ENCODE data around the gene TMEM31.
"Not testable (repeated sequence)": the region's sequence is repeated elsewhere in the genome, so short reads cannot be mapped to it uniquely, and the experiment has no call there.

The TMEM31 gene

DNA sequence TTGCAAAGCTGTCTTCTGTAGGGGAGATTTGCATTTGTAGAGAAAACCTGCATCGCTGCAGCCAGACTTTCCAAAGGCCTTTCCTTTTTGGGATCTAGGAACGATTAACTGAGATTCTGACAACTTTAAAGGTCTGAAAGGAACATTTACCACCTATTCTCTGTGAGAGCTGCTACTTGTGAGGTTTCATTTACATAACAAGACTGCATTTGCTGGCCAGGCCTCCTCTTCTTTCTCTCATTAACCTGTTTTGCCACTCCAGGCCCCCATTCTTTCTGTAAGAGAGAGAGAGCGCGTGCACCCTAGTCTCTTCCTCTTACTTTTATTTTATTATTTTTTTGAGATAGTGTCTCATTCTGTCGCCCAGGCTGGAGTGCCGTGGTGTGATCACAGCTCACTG lies 31.6 kb downstream of the TMEM31 start:
- Mint-ChIP-seq H3K36me3 (no peaks in the 10 kb centered on the region), H3K27me3 (no peaks in the 10 kb centered on the region), H3K27ac (no peak overlapping the region), H3K9me3 (no peaks in the 10 kb centered on the region), H3K4me3 (no peak overlapping the region), H3K4me1 (no peaks in the 10 kb centered on the region)

DNA sequence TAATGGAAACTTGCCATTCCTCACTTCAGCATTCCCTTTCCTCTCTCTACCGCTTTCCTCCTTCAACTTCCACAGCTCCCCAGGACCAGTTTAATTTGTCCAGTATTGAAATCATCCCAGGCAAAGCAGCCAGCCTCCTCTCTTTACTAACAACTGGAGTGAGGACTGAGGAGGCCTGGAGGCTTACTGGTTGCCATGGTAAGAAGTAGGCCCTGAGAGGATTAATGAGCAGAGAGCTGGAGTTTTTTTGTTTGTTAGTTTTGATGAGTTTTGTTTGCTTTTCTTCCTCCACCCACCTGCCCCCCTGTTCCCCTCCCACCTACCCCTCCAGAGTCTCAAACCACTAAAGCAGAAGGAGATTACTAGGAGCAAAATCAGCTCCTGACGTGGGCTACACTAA lies 36.5 kb downstream of the TMEM31 start:
- no peaks in the 10 kb centered on the region for H3K36me3 Mint-ChIP-seq
- H3K27ac Mint-ChIP-seq: no peak overlapping the region
- H3K4me3 Mint-ChIP-seq: no peak overlapping the region
- H3K4me1 Mint-ChIP-seq: no peaks in the 10 kb centered on the region
- no peaks in the 10 kb centered on the region for H3K27me3 Mint-ChIP-seq
- H3K9me3 Mint-ChIP-seq: no peaks in the 10 kb centered on the region

DNA sequence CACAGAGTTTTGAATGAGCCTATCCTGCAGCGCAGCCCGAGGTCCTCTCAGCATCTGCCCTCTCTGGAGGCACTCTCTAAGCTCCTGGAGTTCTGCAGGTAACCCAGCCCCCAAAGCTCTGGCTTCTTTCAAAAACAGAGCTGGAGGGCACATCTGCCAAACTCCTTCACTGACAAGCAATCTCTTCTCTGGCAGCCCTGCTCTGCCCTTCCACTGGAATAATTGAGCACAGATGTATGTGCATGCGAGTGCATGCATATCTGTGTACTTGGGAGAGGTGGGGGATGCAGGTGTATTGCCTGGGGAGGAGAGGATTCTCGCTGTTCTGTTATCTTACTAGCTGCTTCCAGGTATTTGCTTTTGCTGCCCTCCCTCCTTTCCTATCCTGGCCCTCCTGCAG lies 43.7 kb downstream of the TMEM31 start:
- H3K27me3 Mint-ChIP-seq: no peaks in the 10 kb centered on the region
- no peaks in the 10 kb centered on the region for H3K9me3 Mint-ChIP-seq
- H3K4me1 Mint-ChIP-seq: no peaks in the 10 kb centered on the region
- H3K4me3 Mint-ChIP-seq: no peak overlapping the region
- peaks cover 3% of the 10 kb centered on the region for H3K36me3 Mint-ChIP-seq
- H3K27ac Mint-ChIP-seq: no peak overlapping the region

DNA sequence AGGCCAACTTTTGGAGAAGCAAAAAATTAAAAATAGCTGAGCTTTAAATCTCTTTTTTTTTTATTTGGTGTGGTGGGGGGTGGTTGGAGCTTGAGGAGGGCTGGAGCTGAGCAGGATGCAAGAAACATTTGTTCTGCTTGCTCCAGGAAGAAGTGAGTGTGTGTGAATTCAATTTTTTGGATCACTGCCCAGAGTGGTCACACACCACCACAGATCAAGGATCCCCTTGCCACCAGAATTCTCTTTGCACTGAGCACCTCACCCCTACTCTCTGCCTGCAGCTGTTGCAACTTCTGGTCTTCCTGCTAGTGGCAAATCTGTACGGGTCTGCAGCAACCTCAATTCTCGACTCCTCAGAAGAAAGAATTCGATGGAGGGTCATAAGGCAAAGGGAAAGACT lies 46.0 kb downstream of the TMEM31 start:
- Mint-ChIP-seq H3K4me3 (no peak overlapping the region), H3K9me3 (no peaks in the 10 kb centered on the region), H3K27me3 (no peaks in the 10 kb centered on the region), H3K36me3 (peaks cover 3% of the 10 kb centered on the region), H3K27ac (no peak overlapping the region), H3K4me1 (no peaks in the 10 kb centered on the region)

DNA sequence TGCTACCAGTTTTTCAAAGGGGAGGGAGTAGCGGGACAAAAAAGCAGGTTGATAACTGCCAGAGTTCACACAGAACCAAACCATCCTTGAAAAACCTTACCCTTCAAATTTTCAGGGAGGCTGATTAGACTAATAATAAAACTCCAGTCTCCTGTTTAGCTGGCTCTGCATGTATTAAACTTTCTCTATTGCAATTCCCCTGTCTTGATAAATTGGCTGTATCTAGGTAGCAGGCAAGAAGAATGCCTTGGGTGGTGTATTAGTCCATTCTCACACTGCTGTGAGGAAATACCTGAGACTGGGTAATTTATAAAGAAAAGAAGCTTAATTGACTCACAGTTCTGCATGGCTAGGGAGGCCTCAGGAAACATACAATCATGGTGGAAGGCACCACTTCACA lies 47.8 kb downstream of the TMEM31 start:
- Mint-ChIP-seq H3K9me3 (no peaks in the 10 kb centered on the region), H3K27ac (no peak overlapping the region), H3K4me3 (no peak overlapping the region), H3K27me3 (no peaks in the 10 kb centered on the region), H3K36me3 (peaks cover 4% of the 10 kb centered on the region), H3K4me1 (no peaks in the 10 kb centered on the region)

DNA sequence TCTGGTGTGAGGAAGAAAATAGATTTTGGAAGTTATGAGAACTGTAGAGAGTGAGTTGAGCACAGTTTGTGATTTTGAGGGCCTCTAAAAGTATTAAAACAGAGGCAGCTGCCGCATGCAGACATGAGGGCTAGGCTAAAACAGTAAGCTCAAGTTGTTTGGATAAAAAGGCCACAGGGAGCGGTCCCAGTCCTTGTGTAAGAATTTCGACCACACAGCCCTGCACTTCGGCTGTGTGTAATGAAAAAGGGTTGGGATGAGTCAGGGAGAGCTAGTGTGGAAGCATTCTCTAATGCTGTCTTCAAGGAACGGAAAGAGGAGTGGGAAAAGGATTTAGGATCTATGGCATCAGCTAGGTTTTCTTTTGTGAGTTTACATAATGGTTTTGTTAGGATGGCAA lies 52.8 kb downstream of the TMEM31 start:
- not testable (repeated sequence) for H3K4me1 Mint-ChIP-seq, H3K27me3 Mint-ChIP-seq, H3K27ac Mint-ChIP-seq, H3K36me3 Mint-ChIP-seq, H3K4me3 Mint-ChIP-seq, H3K9me3 Mint-ChIP-seq
